Chondrocyte (in vitro differentiated cells): ENCODE measurements around the gene MYB. TPM values are rescaled to one million over a fixed set of nuclear protein-coding genes. Genes with fewer than 3 reads are reported as not detected.

Experiments used
- DNase-seq: peaks from one replicate; pipeline ENCODE4 v3.0.0; 2021; ENCODE audit warnings: mixed read lengths, low spot score
- H3K27ac Mint-ChIP-seq: one replicate; pipeline ENCODE4 v1.8.0; 2021; ENCODE audit warnings: mild to moderate bottlenecking, moderate library complexity, mixed read lengths; ENCODE audit not compliant: unreplicated experiment
- H3K27me3 Mint-ChIP-seq: 2 replicates; pipeline ENCODE4 v1.8.0; 2021; ENCODE audit warnings: low read depth, mixed read lengths
- H3K36me3 Mint-ChIP-seq: 2 replicates; pipeline ENCODE4 v1.8.0; 2021; ENCODE audit warnings: low read depth, mixed read lengths
- H3K4me1 Mint-ChIP-seq: 2 replicates; pipeline ENCODE4 v1.8.0; 2021; ENCODE audit warnings: low read depth, mild to moderate bottlenecking, mixed read lengths
- H3K4me3 Mint-ChIP-seq: one replicate; pipeline ENCODE4 v1.8.0; 2021; ENCODE audit warnings: mild to moderate bottlenecking, moderate library complexity, mixed read lengths; ENCODE audit not compliant: unreplicated experiment
- H3K9me3 Mint-ChIP-seq: 2 replicates; pipeline ENCODE4 v1.8.0; 2021; ENCODE audit warnings: low read depth, mixed read lengths
- CTCF ChIP-seq: fragments of 200-600 bp; sonication (generic); IDR thresholded peaks from 2 replicates; pipeline ENCODE4 v1.5.0; 2021; ENCODE audit warnings: antibody characterized with exemption, mild to moderate bottlenecking, moderate library complexity
- total RNA-seq: library from RNA; stranded (reverse); gene quantifications from 3 replicates; pipeline ENCODE4 v1.2.1, GENCODE V29; 2021

Gene MYB
- total RNA-seq, 1 donor from 2014 or later, result 0.20 TPM

GRCh38 chr6:135221505-135221904, 40.4 kb downstream of the MYB start:
- H3K27me3 Mint-ChIP-seq, result no peaks in the 10 kb centered on the region
- H3K4me3 Mint-ChIP-seq, result no peak overlapping the region
- no peaks in the 10 kb centered on the region for H3K4me1 Mint-ChIP-seq
- H3K36me3 Mint-ChIP-seq, result no peaks in the 10 kb centered on the region
- no peaks in the 10 kb centered on the region for H3K9me3 Mint-ChIP-seq
- DNase-seq, result no peak
- H3K27ac Mint-ChIP-seq, result no peak overlapping the region
- TF ChIP-seq CTCF, result no peak

DNA sequence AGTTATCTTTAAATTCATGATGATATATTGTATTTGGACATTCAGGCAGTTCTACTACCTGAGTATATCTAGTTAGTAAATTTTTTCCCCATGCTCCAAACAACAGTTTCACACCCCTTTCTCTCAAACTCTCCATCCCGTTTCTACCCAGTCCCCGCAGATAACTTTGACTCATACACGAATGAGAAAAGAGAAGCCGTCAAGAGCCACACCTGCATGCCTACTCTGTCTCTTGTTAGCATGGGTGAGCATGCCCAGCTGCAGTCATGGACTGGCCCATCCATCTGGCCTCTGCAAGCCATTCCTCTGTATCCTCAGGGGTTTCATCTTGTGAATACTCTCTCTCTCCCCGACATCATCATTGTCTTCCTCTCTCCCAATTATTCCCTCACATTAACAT, 41.5 kb downstream of the MYB start:
- no peak for TF ChIP-seq CTCF
- no peaks in the 10 kb centered on the region for H3K36me3 Mint-ChIP-seq
- no peaks in the 10 kb centered on the region for H3K27me3 Mint-ChIP-seq
- no peak overlapping the region for H3K4me3 Mint-ChIP-seq
- H3K4me1 Mint-ChIP-seq, result no peaks in the 10 kb centered on the region
- no peak overlapping the region for H3K27ac Mint-ChIP-seq
- no peak for DNase-seq
- H3K9me3 Mint-ChIP-seq, result no peaks in the 10 kb centered on the region

DNA sequence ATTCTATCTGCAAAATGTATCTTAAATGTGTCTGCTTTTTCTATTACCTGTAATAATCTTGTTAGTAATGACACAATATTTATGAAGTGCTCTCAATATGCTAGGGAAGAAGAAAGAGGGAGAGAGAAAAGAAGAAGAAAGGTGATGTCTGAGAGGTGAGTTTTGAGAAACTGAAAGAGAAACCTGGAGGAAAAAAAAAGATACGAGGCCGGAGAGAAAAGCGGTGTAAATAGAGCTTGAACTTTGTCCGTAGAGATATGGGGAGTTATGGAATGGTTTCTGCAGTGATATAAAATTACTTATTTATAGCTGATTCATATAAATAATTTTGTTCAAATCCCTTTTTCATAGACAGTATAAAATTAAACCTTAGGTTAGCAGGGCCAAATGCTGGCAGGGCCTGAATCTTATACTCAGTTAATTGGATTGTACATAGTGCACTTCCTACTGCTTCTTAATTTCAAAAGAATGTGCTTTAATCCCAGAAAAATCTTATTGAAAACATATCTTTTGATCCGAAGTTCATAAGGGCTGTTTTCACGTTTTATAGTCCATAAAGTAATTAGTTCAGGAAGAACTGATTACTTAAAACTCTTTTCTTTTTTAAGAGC, 43.0 kb downstream of the MYB start:
- no peak for DNase-seq
- no peak for TF ChIP-seq CTCF
- Mint-ChIP-seq H3K4me1 (no peaks in the 10 kb centered on the region), H3K27ac (no peak overlapping the region), H3K9me3 (no peaks in the 10 kb centered on the region), H3K27me3 (no peaks in the 10 kb centered on the region), H3K4me3 (no peak overlapping the region), H3K36me3 (no peaks in the 10 kb centered on the region)

GRCh38 chr6:135225911-135226310, 44.8 kb downstream of the MYB start:
- H3K27ac Mint-ChIP-seq, result no peak overlapping the region
- no peak for DNase-seq
- H3K4me1 Mint-ChIP-seq, result no peaks in the 10 kb centered on the region
- H3K9me3 Mint-ChIP-seq, result no peaks in the 10 kb centered on the region
- no peak overlapping the region for H3K4me3 Mint-ChIP-seq
- H3K36me3 Mint-ChIP-seq, result no peaks in the 10 kb centered on the region
- TF ChIP-seq CTCF, result no peak
- H3K27me3 Mint-ChIP-seq, result no peaks in the 10 kb centered on the region

GRCh38 chr6:135226537-135226936, 45.4 kb downstream of the MYB start:
- peaks cover 2% of the 10 kb centered on the region for H3K4me1 Mint-ChIP-seq
- H3K9me3 Mint-ChIP-seq, result no peaks in the 10 kb centered on the region
- no peaks in the 10 kb centered on the region for H3K27me3 Mint-ChIP-seq
- no peak overlapping the region for H3K27ac Mint-ChIP-seq
- H3K36me3 Mint-ChIP-seq, result no peaks in the 10 kb centered on the region
- no peak for TF ChIP-seq CTCF
- H3K4me3 Mint-ChIP-seq, result no peak overlapping the region
- DNase-seq, result no peak
